ENCODE measurements around the gene SMARCE1.

- TF ChIP-seq EZH2 (IDR thresholded peaks at IDR 0.05; ENCODE audit: borderline replicate concordance, low read length), result no peak
- no peak for TF ChIP-seq CTCF (conservative IDR thresholded peaks at IDR 0.05 in 1 of 2, IDR thresholded peaks at IDR 0.05 in 1 of 2; ENCODE audit: extremely low read depth in 1 of 2, insufficient read depth in 1 of 2, low read depth in 1 of 2, low read length in 2 of 2)
Observed at GRCh38 chr17:40637931-40638330, 9.7 kb downstream of the SMARCE1 start.

Data from mammary epithelial cell (primary cell).